Activated CD4-positive, alpha-beta T cell treated with anti-CD3 and anti-CD28 coated beads for 36 hours (primary cell): ENCODE data around the gene HAL. TPM values are rescaled to one million over a fixed set of nuclear protein-coding genes. Genes with fewer than 3 reads are reported as not detected.

Source experiments
- ATAC-seq: fragments of 200-7000 bp; cut with Tn5 transposase; one replicate; pipeline ENCODE4 v1.10.0; 2021; ENCODE audit warnings: mild to moderate bottlenecking, moderate library complexity
- CTCF ChIA-PET: fragments of 350-600 bp; sonication (Branson Sonifier 250); formaldehyde crosslinking; loops from one replicate; lab custom pipeline; 2021; ENCODE audit warnings: antibody characterized with exemption; lab: Charles Lee
- POLR2A ChIA-PET: fragments of 350-600 bp; sonication (Branson Sonifier 250); formaldehyde crosslinking; loops from one replicate; lab custom pipeline; 2021; ENCODE audit warnings: antibody characterized with exemption, inconsistent platforms; lab: Charles Lee
- DNase-seq: peaks from one replicate; pipeline ENCODE4 v3.0.0-alpha.2; 2020
- H3K27ac Mint-ChIP-seq: one replicate; pipeline ENCODE4 v1.8.0; 2021; ENCODE audit warnings: mixed read lengths
- H3K27me3 Mint-ChIP-seq: one replicate; pipeline ENCODE4 v1.8.0; 2021; ENCODE audit warnings: mixed read lengths
- H3K36me3 Mint-ChIP-seq: one replicate; pipeline ENCODE4 v1.8.0; 2021; ENCODE audit warnings: low read depth, mixed read lengths
- H3K4me1 Mint-ChIP-seq: one replicate; pipeline ENCODE4 v1.8.0; 2021; ENCODE audit warnings: mixed read lengths
- H3K4me3 Mint-ChIP-seq: one replicate; pipeline ENCODE4 v1.8.0; 2021; ENCODE audit warnings: mild to moderate bottlenecking, moderate library complexity, mixed read lengths
- H3K9me3 Mint-ChIP-seq: one replicate; pipeline ENCODE4 v1.8.0; 2021; ENCODE audit warnings: low read depth, mixed read lengths
- intact Hi-C, 2 experiments: fragments of 100-400 bp; cut with DNase I in 1 of 2; cut with micrococcal nuclease in 1 of 2; formaldehyde crosslinking; loops; one replicate each; pipeline versions ENCODE4 v1.14.2 to v1.15.1; 2022 to 2024; cut with DNase I, micrococcal nuclease
- total RNA-seq, 2 experiments: library from RNA; stranded (reverse); gene quantifications; one replicate each; pipeline ENCODE4 v1.2.3, GENCODE V29; 2021

Gene HAL
- total RNA-seq, 2 experiments from 2014 or later, result 0.25 to 0.40 TPM

- H3K27ac Mint-ChIP-seq, result no peak overlapping the region
- POLR2A ChIA-PET, result no interaction called here
Measured at GRCh38 chr12:95956557-95957145, 39.5 kb downstream of the HAL start.

GRCh38 chr12:95955549-95956159, 40.5 kb downstream of the HAL start:
- H3K9me3 Mint-ChIP-seq, result no peaks in the 10 kb centered on the region
- H3K4me1 Mint-ChIP-seq, result no peaks in the 10 kb centered on the region
- intact Hi-C loops, result no loop called here
- H3K27ac Mint-ChIP-seq, result no peak overlapping the region
- no peaks in the 10 kb centered on the region for H3K36me3 Mint-ChIP-seq
- ChIA-PET CTCF (interaction anchor here (0.6 to 5.5 kb wide), 5 partner anchors 13 to 585 kb away, joined by 3 to 35 read pairs (median 3); partner anchors contain the start of genes AMDHD1 and CCDC38), POLR2A (interaction anchor here (0.7 to 0.8 kb wide), 2 partner anchors 13 to 93 kb away, joined by 3 to 5 read pairs; partner anchors contain the start of gene CCDC38)
- DNase-seq (no peak), ATAC-seq (no peak)
- H3K4me3 Mint-ChIP-seq, result no peak overlapping the region
- H3K27me3 Mint-ChIP-seq, result no peaks in the 10 kb centered on the region

More at GRCh38 chr12:95956557-95957145, 39.5 kb downstream of the HAL start:
- CTCF ChIA-PET, result no interaction called here
- Mint-ChIP-seq H3K36me3 (no peaks in the 10 kb centered on the region), H3K4me1 (no peaks in the 10 kb centered on the region), H3K4me3 (no peak overlapping the region), H3K27me3 (no peaks in the 10 kb centered on the region), H3K9me3 (no peaks in the 10 kb centered on the region)
- no peak for ATAC-seq
- DNase-seq, result no peak
- intact Hi-C loops, result no loop called here

GRCh38 chr12:95953000-95953399, 43.1 kb downstream of the HAL start:
- DNase-seq (no peak), ATAC-seq (no peak)
- no peaks in the 10 kb centered on the region for H3K36me3 Mint-ChIP-seq
- H3K27me3 Mint-ChIP-seq, result no peaks in the 10 kb centered on the region
- H3K27ac Mint-ChIP-seq, result no peak overlapping the region
- CTCF ChIA-PET, result interaction anchor here (1.1 to 5.5 kb wide), 4 partner anchors 9 to 45 kb away, joined by 3 to 35 read pairs (median 6); partner anchors contain the start of genes AMDHD1 and CCDC38
- intact Hi-C loops, result no loop called here
- POLR2A ChIA-PET, result no interaction called here
- H3K4me3 Mint-ChIP-seq, result no peak overlapping the region
- H3K9me3 Mint-ChIP-seq, result no peaks in the 10 kb centered on the region
- H3K4me1 Mint-ChIP-seq, result no peaks in the 10 kb centered on the region

- intact Hi-C loops, result no loop called here
- no peaks in the 10 kb centered on the region for H3K36me3 Mint-ChIP-seq
- H3K4me3 Mint-ChIP-seq, result no peak overlapping the region
- ChIA-PET POLR2A (no interaction called here), CTCF (interaction anchor here (0.7 to 5.5 kb wide), 3 partner anchors 9 to 47 kb away, joined by 3 to 35 read pairs (median 3); partner anchors contain the start of genes AMDHD1 and CCDC38)
- no peaks in the 10 kb centered on the region for H3K27me3 Mint-ChIP-seq
- DNase-seq (no peak), ATAC-seq (no peak)
- no peaks in the 10 kb centered on the region for H3K9me3 Mint-ChIP-seq
- H3K4me1 Mint-ChIP-seq, result no peaks in the 10 kb centered on the region
- no peak overlapping the region for H3K27ac Mint-ChIP-seq
Measured at GRCh38 chr12:95951515-95951914, 44.6 kb downstream of the HAL start.

GRCh38 chr12:95949477-95950206, 46.5 kb downstream of the HAL start:
- CTCF ChIA-PET, result interaction anchor here (0.6 kb wide), 1 partner anchor 86 kb away, joined by 3 read pairs; the partner anchor contains the start of gene LTA4H
- no peaks in the 10 kb centered on the region for H3K4me1 Mint-ChIP-seq
- H3K27ac Mint-ChIP-seq, result no peak overlapping the region
- no peaks in the 10 kb centered on the region for H3K9me3 Mint-ChIP-seq
- POLR2A ChIA-PET, result no interaction called here
- intact Hi-C loops, result loop anchor here in 1 of 2 experiments (10.0 kb wide), 1 partner anchor 265 kb away; no protein-coding TSS in a partner anchor
- no peak for ATAC-seq
- no peaks in the 10 kb centered on the region for H3K36me3 Mint-ChIP-seq
- DNase-seq, result no peak
- H3K27me3 Mint-ChIP-seq, result no peaks in the 10 kb centered on the region
- no peak overlapping the region for H3K4me3 Mint-ChIP-seq

- H3K4me1 Mint-ChIP-seq, result peaks cover 4% of the 10 kb centered on the region
- ATAC-seq (no peak), DNase-seq (no peak)
- peak overlapping the region; percentile 84 for H3K4me3 Mint-ChIP-seq
- POLR2A ChIA-PET, result interaction anchor here (0.6 kb wide), 1 partner anchor 336 kb away, joined by 3 read pairs; no protein-coding TSS in a partner anchor
- no peak overlapping the region for H3K27ac Mint-ChIP-seq
- CTCF ChIA-PET, result interaction anchor here (1.0 to 6.1 kb wide), 6 partner anchors 9 to 54 kb away, joined by 3 to 42 read pairs (median 13); no protein-coding TSS in a partner anchor
- H3K36me3 Mint-ChIP-seq, result no peaks in the 10 kb centered on the region
- H3K9me3 Mint-ChIP-seq, result no peaks in the 10 kb centered on the region
- no peaks in the 10 kb centered on the region for H3K27me3 Mint-ChIP-seq
- intact Hi-C loops, result loop anchor here in 1 of 2 experiments (5.0 to 10.0 kb wide), 3 partner anchors 271 to 942 kb away; partner anchors contain the start of gene NDUFA12
Measured at GRCh38 chr12:95944108-95944704, 51.9 kb downstream of the HAL start.

GRCh38 chr12:95943330-95943842, 52.8 kb downstream of the HAL start, which contains the start of gene AMDHD1:
AMDHD1 (plus strand) TSS chr12:95943331; CDS start chr12:95943399, 68 bp downstream.
- H3K4me3 Mint-ChIP-seq, result peak within 1 kb of the TSS; percentile 84
- H3K9me3 Mint-ChIP-seq, result no peaks in the 10 kb centered on the region
- DNase-seq (peak; percentile 80), ATAC-seq (peak; percentile 77)
- H3K27me3 Mint-ChIP-seq, result no peaks in the 10 kb centered on the region
- H3K27ac Mint-ChIP-seq, result peak within 1 kb of the TSS; percentile 91
- intact Hi-C loops, result loop anchor here (2.0 to 10.0 kb wide), 9 partner anchors 25 to 941 kb away; partner anchors contain the start of genes LTA4H (in 2 of the 2), SNRPF (in 2 of the 2), FGD6 (in 1 of the 2) and METAP2 (in 1 of the 2)
- H3K36me3 Mint-ChIP-seq, result no peaks in the 10 kb centered on the region
- POLR2A ChIA-PET, result interaction anchor here (0.6 to 1.0 kb wide), 3 partner anchors 55 to 335 kb away, joined by 3 to 4 read pairs (median 3); partner anchors contain the start of gene LTA4H
- CTCF ChIA-PET, result interaction anchor here (0.6 to 6.1 kb wide), 5 partner anchors 10 to 573 kb away, joined by 3 to 42 read pairs (median 20); no protein-coding TSS in a partner anchor
- peaks cover 4% of the 10 kb centered on the region for H3K4me1 Mint-ChIP-seq

GRCh38 chr12:95942524-95943329, 53.4 kb downstream of the HAL start, which contains the start of gene CCDC38:
CCDC38 (minus strand) TSS chr12:95942614; CDS start chr12:95936509, 6,105 bp downstream.
- CTCF ChIA-PET, result interaction anchor here (0.6 to 6.1 kb wide), 7 partner anchors 11 to 574 kb away, joined by 3 to 42 read pairs (median 7); no protein-coding TSS in a partner anchor
- H3K9me3 Mint-ChIP-seq, result no peaks in the 10 kb centered on the region
- no peaks in the 10 kb centered on the region for H3K36me3 Mint-ChIP-seq
- intact Hi-C loops, result loop anchor here (2.0 to 10.0 kb wide), 9 partner anchors 24 to 940 kb away; partner anchors contain the start of genes LTA4H (in 2 of the 2), SNRPF (in 2 of the 2), FGD6 (in 1 of the 2) and METAP2 (in 1 of the 2)
- ATAC-seq (peak; percentile 98), DNase-seq (peak; percentile 91)
- POLR2A ChIA-PET, result interaction anchor here (0.6 to 1.0 kb wide), 3 partner anchors 13 to 93 kb away, joined by 3 to 4 read pairs (median 3); partner anchors contain the start of gene LTA4H
- H3K27me3 Mint-ChIP-seq, result no peaks in the 10 kb centered on the region
- H3K4me3 Mint-ChIP-seq, result peak within 1 kb of the TSS; percentile 84
- peaks cover 4% of the 10 kb centered on the region for H3K4me1 Mint-ChIP-seq
- H3K27ac Mint-ChIP-seq, result peak within 1 kb of the TSS; percentile 91

- POLR2A ChIA-PET, result interaction anchor here (0.6 to 0.7 kb wide), 2 partner anchors 13 to 448 kb away, joined by 3 to 6 read pairs; no protein-coding TSS in a partner anchor
- H3K36me3 Mint-ChIP-seq, result no peaks in the 10 kb centered on the region
- peaks cover 4% of the 10 kb centered on the region for H3K4me1 Mint-ChIP-seq
- DNase-seq (no peak), ATAC-seq (no peak)
- H3K4me3 Mint-ChIP-seq, result peak overlapping the region; percentile 84
- intact Hi-C loops, result loop anchor here (2.0 to 10.0 kb wide), 9 partner anchors 23 to 940 kb away; partner anchors contain the start of genes LTA4H (in 2 of the 2), SNRPF (in 2 of the 2), FGD6 (in 1 of the 2) and METAP2 (in 1 of the 2)
- no peaks in the 10 kb centered on the region for H3K9me3 Mint-ChIP-seq
- no peaks in the 10 kb centered on the region for H3K27me3 Mint-ChIP-seq
- CTCF ChIA-PET, result interaction anchor here (0.6 to 6.1 kb wide), 5 partner anchors 11 to 981 kb away, joined by 3 to 42 read pairs (median 20); no protein-coding TSS in a partner anchor
- peak overlapping the region; percentile 91 for H3K27ac Mint-ChIP-seq
Measured at GRCh38 chr12:95942101-95942523, 54.0 kb downstream of the HAL start.
